ENCODE data around the gene SYNC.
"Not testable (repeated sequence)": the region's sequence is repeated elsewhere in the genome, so short reads cannot be mapped to it uniquely, and the experiment has no call there.

The SYNC gene

GRCh38 chr1:32724678-32725614 lies 22.4 kb upstream of the SYNC start:
- in situ Hi-C loops (cut with MboI; ENCODE audit: low sequenced_read_pairs): no loop called here

- in situ Hi-C loops (cut with MboI; ENCODE audit: low sequenced_read_pairs): loop anchor here (10.0 kb wide), 1 partner anchor 45 kb away; no protein-coding TSS in a partner anchor
These were observed 17.2 kb upstream of the SYNC start for GRCh38 chr1:32719681-32720275.

DNA sequence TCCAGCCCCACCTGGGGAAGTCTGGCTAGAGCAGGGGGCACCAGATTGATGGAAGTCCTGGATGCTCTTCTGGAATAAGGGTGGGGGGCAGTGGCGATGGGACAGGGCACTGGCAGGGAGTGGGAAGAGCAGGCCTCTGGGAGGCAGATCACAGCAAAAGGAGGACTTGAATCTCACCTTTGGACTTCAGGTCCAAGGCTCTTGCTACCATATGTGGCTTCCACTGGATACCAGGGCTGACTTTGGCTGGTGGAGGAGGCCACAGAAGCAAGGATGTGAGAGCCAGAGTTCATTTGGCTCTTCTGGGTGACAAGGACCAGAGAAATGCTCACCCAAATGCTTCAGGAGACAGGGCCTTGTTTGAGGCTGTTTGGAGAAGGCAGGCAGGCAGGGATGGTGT lies 16.0 kb upstream of the SYNC start:
- in situ Hi-C loops (cut with MboI; ENCODE audit: low sequenced_read_pairs): loop anchor here (10.0 kb wide), 1 partner anchor 46 kb away; no protein-coding TSS in a partner anchor

GRCh38 chr1:32718036-32718435 lies 15.5 kb upstream of the SYNC start:
- in situ Hi-C loops (cut with MboI; ENCODE audit: low sequenced_read_pairs): loop anchor here (10.0 kb wide), 1 partner anchor 47 kb away; no protein-coding TSS in a partner anchor

DNA sequence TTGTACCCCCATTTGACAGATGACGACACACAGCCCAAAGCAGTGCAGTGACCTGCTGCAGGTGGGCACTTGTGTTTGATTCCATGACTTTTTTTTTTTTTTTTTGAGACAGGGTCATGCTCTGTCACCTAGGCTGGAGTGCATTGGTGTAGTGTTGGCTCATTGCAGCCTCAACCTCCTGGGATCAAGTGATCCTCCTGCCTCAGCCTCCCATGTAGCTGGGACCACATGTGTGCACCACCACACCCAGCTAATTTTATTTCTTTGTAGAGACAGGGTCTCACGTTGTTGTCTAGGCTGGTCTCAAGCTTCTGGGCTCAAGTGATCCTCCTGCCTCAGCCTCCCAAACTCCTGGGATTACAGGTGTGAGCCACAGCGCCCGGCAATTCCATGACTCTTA lies 14.9 kb upstream of the SYNC start:
- in situ Hi-C loops (cut with MboI; ENCODE audit: low sequenced_read_pairs): loop anchor here (10.0 kb wide), 1 partner anchor 47 kb away; no protein-coding TSS in a partner anchor

- in situ Hi-C loops (cut with MboI; ENCODE audit: low sequenced_read_pairs): loop anchor here (10.0 kb wide), 1 partner anchor 48 kb away; no protein-coding TSS in a partner anchor
These were observed 14.0 kb upstream of the SYNC start for GRCh38 chr1:32716312-32717148.

DNA sequence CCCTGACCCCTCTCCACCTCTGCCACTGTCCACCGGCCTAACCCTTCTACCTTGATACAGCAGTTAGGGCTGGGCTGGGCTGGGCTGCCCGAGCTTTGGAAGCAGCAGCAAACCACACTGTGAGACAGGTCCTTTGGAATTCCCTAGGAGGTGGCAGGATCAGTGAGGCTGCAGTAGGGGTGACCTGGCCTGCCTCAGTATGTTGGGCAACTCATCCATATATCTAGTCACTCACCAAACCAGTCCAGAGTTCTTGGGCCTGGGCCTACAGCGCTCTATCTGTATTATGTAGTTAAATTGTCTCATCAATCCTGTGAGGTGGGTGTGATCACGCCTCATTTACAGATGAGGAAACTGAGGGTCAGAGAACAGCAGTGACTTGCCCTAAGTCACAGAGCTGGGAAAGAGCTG lies 13.3 kb upstream of the SYNC start:
- in situ Hi-C loops (cut with MboI; ENCODE audit: low sequenced_read_pairs): loop anchor here (10.0 kb wide), 1 partner anchor 49 kb away; no protein-coding TSS in a partner anchor

DNA sequence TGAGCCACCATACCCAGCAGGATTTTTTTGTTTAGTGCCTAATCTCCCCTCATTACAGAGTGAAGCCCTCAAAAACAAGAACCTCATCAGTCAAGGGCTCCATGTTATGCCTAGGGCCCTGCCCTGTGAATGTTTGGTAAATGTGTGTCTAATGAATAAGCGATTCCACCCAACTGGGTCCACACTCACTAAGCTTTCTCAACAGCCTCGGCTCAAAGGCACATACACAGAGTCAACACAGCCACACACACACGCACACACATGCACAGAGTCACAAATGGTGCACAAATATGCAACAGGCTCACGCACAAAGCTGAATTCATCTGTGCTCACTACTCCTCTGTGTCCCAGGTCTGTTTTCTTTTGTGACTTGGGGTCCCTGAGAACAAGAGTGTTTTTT lies 11.7 kb upstream of the SYNC start:
- in situ Hi-C loops (cut with MboI; ENCODE audit: low sequenced_read_pairs): loop anchor here (10.0 kb wide), 1 partner anchor 51 kb away; no protein-coding TSS in a partner anchor

DNA sequence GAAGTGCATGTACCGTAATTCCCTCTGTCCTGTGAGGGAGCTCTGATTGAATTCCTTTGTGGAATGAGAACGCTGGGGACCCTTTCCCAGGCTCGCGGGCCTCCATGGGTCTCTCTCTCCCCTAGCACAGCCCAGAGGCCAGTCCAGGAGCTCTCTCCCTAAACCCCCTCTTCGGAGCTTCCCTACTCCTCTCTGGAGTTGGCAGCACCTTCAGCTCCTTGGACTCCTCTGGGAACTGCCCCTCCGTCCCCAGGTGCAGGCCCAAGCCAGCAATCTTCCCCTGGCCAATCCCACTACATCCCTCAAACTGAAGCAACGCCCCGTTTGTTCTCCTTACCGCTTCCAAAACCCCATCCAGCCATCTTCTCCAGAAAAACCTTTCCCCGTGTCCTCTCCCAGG lies 10.5 kb upstream of the SYNC start:
- in situ Hi-C loops (cut with MboI; ENCODE audit: low sequenced_read_pairs): loop anchor here (10.0 kb wide), 1 partner anchor 52 kb away; no protein-coding TSS in a partner anchor

DNA sequence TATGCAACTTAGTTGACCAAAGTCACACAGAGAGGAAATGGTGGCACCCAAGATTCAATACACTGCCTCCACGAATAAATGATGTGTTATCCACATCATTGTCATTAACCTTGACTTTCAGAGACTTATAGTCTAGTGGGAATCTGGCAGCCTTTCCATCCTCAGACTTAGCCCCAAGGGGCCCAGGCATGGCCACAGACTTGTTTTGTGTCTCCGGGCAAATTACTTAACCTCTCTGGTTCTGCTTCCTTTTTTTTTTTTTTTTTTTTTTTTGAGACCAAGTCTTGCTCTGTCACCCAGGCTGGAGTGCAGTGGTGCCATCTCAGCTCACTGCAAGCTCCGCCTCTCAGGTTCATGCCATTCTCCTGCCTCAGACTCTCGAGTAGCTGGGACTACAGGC lies 8.7 kb upstream of the SYNC start:
- in situ Hi-C loops (cut with MboI; ENCODE audit: low sequenced_read_pairs): loop anchor here (10.0 kb wide), 1 partner anchor 54 kb away; no protein-coding TSS in a partner anchor

GRCh38 chr1:32709476-32709875 lies 6.9 kb upstream of the SYNC start:
- in situ Hi-C loops (cut with MboI; ENCODE audit: low sequenced_read_pairs): no loop called here

GRCh38 chr1:32709075-32709474 lies 6.5 kb upstream of the SYNC start:
- in situ Hi-C loops (cut with MboI; ENCODE audit: low sequenced_read_pairs): no loop called here

DNA sequence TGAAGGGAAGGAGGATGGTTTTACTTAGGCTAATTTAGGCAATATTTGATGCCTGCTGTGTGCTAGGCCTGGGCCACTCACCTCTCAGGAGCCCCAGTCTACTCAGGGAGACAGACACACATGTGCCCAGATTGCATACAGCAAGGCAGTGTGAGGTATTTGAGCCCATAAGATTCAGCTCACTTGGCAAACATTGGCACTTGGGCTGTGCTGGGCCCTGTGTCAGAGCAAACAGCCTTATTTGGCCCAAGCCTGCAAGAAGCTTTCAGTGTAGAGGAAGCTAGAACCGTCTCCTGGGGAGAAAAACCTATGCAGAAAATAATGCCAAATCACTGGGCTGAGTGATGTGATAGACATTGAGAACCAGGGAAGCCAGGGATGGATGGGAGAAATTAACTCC lies 3.9 kb upstream of the SYNC start:
- in situ Hi-C loops (cut with MboI; ENCODE audit: low sequenced_read_pairs): no loop called here

DNA sequence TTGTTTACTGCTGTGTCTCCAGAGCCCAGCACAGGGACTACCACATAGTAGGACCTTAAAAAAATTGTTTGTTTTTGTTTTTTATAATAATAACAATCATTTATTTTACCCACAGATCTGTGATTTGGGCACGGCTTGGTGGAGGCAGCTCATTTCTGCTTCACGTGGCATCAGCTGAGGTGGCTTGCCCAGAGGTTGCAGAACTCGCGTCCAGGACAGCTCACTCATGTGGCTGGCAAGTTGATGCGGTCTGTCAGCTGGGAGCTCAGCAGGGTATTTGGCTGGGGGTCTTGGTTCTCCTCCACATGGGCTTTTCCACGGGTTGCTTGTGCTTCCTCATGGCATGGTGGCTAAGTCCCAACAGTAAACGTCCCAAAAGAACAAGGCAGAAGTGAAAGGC lies 2.9 kb upstream of the SYNC start:
- in situ Hi-C loops (cut with MboI; ENCODE audit: low sequenced_read_pairs): no loop called here

GRCh38 chr1:32703479-32704291 lies 1.1 kb upstream of the SYNC start:
- in situ Hi-C loops (cut with MboI; ENCODE audit: low sequenced_read_pairs): no loop called here

- in situ Hi-C loops (cut with MboI; ENCODE audit: low sequenced_read_pairs): no loop called here
These were observed 495 bp downstream of the SYNC start for GRCh38 chr1:32701951-32702598.

DNA sequence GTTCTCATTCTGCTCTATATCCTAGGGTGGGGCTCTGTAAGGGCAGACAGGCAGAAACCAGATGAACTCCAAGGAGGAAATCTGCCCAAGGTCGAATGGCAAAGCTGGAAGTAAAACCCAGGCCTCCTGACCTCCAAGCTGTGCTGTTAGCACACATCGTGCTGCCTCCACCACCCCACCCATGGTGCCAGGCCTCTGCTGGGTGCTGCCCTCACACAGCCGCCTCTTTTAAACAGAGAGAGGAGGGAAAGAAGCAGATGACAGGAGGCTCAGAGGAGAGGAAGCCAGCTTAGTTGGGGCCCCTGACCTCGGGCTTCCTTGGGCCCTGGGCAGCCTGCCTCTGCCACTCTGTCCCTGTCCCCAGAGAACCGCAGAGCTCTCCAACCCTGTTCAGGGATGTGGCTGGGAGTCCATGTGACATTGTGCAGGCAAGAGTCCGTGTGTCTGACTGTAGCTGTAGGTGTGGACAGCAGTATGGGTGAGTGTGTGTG lies 1.1 kb downstream of the SYNC start:
- in situ Hi-C loops (cut with MboI; ENCODE audit: low sequenced_read_pairs): no loop called here

- in situ Hi-C loops (cut with MboI; ENCODE audit: low sequenced_read_pairs): not testable (repeated sequence)
These were observed 5.6 kb downstream of the SYNC start for GRCh38 chr1:32696996-32697395.

GRCh38 chr1:32696041-32696440 lies 6.5 kb downstream of the SYNC start:
- in situ Hi-C loops (cut with MboI; ENCODE audit: low sequenced_read_pairs): no loop called here

All from HL-60/S4 treated with phorbol 12-myristate 13-acetate at 8.2 ng/mL for 4 days and 3 days (cell line).